AG04449 (cell line): Measurements from ENCODE around the gene ATXN2.

Experiments used
- CTCF ChIA-PET: fragments of 350-600 bp; formaldehyde crosslinking; extraction: SDS; loops from one replicate; lab custom pipeline; 2021; ENCODE audit warnings: antibody characterized with exemption; lab: Yijun Ruan, JAX
- POLR2A ChIA-PET: fragments of 400-600, 350-600 bp; formaldehyde crosslinking; extraction: SDS; loops from one replicate; lab custom pipeline; 2020; ENCODE audit warnings: antibody characterized with exemption, inconsistent platforms; lab: Yijun Ruan, JAX
- DNase-seq: peaks from one replicate; pipeline ENCODE4 v3.0.0-alpha.2; 2010; ENCODE audit warnings: low read depth, low spot score
- H3K4me3 ChIP-seq: 2 replicates; pipeline ENCODE4 v1.5.1; 2011; ENCODE audit warnings: low read depth, mild to moderate bottlenecking, control low read depth, low read length
- TF ChIP-seq, protein P1 (sequence below): IDR thresholded peaks from one replicate; pipeline ENCODE4 v1.5.1; 2011; ENCODE audit warnings: mild to moderate bottlenecking, moderate library complexity, low read length, control low read depth, inconsistent platforms; ENCODE audit not compliant: insufficient read depth; ENCODE audit errors: missing control alignments

ATXN2 gene

DNA sequence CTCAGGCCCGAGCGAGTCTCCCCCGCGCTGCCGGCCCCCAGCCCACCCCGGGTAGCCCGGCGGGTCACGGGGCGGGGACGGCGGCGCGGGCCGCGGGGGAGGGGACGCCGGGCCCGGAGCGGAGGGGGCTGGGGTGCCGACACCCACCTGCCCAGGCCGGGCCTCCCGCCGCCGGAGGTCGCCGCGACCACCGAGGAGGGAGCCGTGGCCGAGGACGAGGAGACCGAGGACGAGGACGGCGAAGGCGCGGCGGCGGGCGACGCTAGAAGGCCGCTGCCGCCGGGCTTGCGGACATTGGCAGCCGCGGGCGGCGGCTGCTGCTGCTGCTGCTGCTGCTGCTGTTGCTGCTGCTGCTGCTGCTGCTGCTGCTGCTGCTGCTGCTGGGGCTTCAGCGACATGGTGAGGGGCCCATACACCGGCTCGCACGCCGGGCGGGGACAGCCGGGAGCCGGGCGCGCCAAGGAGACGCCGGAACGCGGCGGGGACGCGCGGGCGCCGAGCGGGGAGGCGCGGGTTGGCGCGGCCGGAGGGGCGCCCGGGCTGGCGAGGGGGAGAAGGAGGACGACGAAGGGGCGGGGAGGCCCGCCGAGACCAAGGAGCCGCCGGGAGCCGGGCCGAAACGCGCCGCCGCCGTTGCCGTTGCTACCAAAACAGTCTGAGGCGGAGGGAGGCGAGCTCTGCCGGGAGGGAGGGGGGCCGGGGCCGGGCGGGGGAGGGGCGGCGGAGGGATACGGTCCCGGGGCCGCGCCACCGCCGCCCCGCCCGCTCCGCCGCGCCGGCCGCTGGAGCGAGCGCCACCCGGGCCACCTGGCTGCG, at the start of gene ATXN2:
ATXN2 (minus strand) TSS at position 679 of the 816 bp plus-strand sequence; CDS start at position 398, 281 bp downstream.
- CTCF ChIA-PET = no interaction called here
- POLR2A ChIA-PET = interaction anchor here (0.6 kb wide), 1 partner anchor 31 kb away, joined by 3 read pairs; no protein-coding TSS in a partner anchor
- DNase-seq = no peak
- TF ChIP-seq, protein P1, sequence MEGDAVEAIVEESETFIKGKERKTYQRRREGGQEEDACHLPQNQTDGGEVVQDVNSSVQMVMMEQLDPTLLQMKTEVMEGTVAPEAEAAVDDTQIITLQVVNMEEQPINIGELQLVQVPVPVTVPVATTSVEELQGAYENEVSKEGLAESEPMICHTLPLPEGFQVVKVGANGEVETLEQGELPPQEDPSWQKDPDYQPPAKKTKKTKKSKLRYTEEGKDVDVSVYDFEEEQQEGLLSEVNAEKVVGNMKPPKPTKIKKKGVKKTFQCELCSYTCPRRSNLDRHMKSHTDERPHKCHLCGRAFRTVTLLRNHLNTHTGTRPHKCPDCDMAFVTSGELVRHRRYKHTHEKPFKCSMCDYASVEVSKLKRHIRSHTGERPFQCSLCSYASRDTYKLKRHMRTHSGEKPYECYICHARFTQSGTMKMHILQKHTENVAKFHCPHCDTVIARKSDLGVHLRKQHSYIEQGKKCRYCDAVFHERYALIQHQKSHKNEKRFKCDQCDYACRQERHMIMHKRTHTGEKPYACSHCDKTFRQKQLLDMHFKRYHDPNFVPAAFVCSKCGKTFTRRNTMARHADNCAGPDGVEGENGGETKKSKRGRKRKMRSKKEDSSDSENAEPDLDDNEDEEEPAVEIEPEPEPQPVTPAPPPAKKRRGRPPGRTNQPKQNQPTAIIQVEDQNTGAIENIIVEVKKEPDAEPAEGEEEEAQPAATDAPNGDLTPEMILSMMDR = no peak
- H3K4me3 ChIP-seq = peak within 1 kb of the TSS; percentile 78

DNA sequence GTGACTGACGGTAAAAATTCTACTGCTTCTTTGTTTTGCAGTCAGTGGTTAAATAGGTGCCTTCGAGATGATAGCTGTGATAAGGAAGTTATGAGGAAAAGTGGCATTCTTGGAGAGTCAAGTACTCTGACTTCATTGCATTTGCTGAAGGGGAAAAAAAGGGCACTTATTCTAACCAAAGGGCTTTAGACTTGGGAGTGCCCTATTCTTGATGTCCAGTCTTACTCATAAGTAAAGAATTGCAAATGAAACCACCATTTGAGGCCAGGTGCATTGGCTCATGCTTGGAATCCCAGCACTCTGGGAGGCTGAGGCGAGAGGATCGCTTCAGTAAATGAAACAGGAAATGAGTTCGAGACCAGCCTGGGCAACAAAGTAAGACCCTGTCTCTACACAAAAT, 46.3 kb upstream of the ATXN2 start:
- H3K4me3 ChIP-seq = no peak overlapping the region
- CTCF ChIA-PET = interaction anchor here (2.4 kb wide), 1 partner anchor 249 kb away, joined by 10 read pairs; no protein-coding TSS in a partner anchor
- TF ChIP-seq, protein P1 = no peak
- no peak for DNase-seq
- POLR2A ChIA-PET = no interaction called here

DNA sequence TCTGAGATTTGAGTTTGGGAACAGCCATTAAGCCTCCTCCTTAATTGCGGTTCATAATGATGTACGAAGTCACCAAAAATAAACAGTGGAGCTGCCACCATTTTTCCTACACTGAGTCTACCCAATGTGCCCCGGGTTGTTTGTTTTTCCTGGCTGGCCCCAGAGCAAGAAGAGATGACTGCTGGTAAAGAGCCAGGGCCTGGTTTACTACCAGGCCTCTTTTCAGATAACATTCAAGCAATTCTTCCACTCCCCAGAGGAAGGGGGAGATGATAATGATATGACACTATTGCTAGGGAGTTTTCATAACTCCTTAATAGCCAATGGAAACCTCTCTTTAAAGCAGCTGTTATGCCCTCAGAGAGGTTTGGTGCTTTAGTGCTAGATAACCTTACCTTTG, 44.3 kb upstream of the ATXN2 start:
- peak; percentile 45 for DNase-seq
- ChIA-PET CTCF (interaction anchor here (2.3 to 2.4 kb wide), 2 partner anchors 11 to 247 kb away, joined by 7 to 10 read pairs; no protein-coding TSS in a partner anchor), POLR2A (no interaction called here)
- no peak overlapping the region for H3K4me3 ChIP-seq
- TF ChIP-seq, protein P1 = no peak

- TF ChIP-seq, protein P1 = no peak
- CTCF ChIA-PET = interaction anchor here (2.3 kb wide), 1 partner anchor 11 kb away, joined by 7 read pairs; no protein-coding TSS in a partner anchor
- no peak for DNase-seq
- no peak overlapping the region for H3K4me3 ChIP-seq
- POLR2A ChIA-PET = no interaction called here
Measured at GRCh38 chr12:111642681-111643426, 43.7 kb upstream of the ATXN2 start.

DNA sequence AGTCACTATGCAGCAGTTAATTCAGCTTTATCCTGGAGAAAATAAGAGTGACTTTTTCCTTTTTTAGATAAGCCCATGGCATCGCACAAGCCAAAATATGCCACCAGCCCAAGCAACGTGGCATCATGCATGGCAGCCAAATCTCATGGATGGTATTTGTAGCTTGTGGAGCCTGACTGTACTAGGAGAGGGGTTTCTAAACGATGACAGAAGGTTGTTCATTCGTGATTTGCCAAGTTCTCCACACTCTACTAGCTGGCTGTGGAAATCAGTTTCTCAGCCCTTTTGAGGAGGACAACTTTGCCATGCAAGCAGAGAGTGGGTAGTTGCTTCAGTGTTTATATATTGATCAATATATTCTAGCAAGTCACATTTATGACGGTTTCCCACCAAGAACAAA, 41.4 kb upstream of the ATXN2 start:
- DNase-seq = no peak
- no peak overlapping the region for H3K4me3 ChIP-seq
- TF ChIP-seq, protein P1 = no peak
- POLR2A ChIA-PET = no interaction called here
- CTCF ChIA-PET = no interaction called here

GRCh38 chr12:111638556-111638955, 39.4 kb upstream of the ATXN2 start:
- ChIA-PET POLR2A (no interaction called here), CTCF (interaction anchor here (0.9 kb wide), 1 partner anchor 52 kb away, joined by 3 read pairs; no protein-coding TSS in a partner anchor)
- TF ChIP-seq, protein P1 = no peak
- H3K4me3 ChIP-seq = no peak overlapping the region
- no peak for DNase-seq
